HG03135 (cell line): Measurements from ENCODE around the gene ADCY9.
"Not testable (repeated sequence)": the region's sequence is repeated elsewhere in the genome, so short reads cannot be mapped to it uniquely, and the experiment has no call there.

Experiments
- ATAC-seq: cut with Tn5 transposase; IDR thresholded peaks from one replicate; pipeline ENCODE4 v1.9.1; 2021; ENCODE audit warnings: mild to moderate bottlenecking, moderate library complexity; ENCODE audit not compliant: unreplicated experiment

Gene ADCY9

GRCh38 chr16:4116325-4117249, at the start of gene ADCY9:
TSS of gene ADCY9 (minus strand) at chr16:4116442. CDS start at chr16:4115442, 1,000 bp downstream.
- peak; percentile 58 for ATAC-seq

DNA sequence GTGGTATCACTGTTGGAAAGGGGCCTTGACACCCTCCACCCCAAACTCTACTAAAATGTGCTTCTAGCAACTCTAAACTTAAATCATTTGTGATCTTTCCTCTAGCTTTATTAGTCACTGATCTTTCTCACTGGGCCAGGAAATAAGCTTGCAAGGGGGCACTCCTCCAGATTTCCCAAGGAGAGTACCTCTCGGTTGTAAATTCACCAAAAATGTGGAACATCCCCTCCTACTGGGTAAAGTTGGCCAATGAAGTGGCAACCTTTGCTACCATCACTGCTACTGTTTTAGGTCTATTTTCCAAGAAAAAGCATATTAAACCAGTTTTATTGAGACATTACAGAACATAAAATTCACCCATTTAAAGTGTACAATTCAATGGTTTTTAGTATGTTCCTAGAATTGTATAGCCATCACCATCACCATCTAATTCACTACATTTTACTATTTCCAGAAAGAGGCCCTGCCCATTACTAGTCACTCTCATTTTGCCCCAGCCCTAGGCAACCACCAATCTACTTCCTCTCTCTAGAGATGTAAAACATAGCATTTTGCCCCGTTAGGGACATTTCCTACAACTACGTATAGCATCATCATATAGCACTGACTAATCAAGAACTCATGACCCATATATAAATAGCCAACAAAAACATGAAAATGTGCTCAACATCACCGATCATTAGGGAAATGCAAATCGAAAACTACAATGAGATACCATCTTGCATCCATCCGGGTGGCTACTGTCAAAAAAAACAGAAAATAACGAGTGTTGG, 44.6 kb upstream of the ADCY9 start:
- no peak for ATAC-seq

GRCh38 chr16:4159726-4160125, 43.5 kb upstream of the ADCY9 start:
- ATAC-seq: no peak

DNA sequence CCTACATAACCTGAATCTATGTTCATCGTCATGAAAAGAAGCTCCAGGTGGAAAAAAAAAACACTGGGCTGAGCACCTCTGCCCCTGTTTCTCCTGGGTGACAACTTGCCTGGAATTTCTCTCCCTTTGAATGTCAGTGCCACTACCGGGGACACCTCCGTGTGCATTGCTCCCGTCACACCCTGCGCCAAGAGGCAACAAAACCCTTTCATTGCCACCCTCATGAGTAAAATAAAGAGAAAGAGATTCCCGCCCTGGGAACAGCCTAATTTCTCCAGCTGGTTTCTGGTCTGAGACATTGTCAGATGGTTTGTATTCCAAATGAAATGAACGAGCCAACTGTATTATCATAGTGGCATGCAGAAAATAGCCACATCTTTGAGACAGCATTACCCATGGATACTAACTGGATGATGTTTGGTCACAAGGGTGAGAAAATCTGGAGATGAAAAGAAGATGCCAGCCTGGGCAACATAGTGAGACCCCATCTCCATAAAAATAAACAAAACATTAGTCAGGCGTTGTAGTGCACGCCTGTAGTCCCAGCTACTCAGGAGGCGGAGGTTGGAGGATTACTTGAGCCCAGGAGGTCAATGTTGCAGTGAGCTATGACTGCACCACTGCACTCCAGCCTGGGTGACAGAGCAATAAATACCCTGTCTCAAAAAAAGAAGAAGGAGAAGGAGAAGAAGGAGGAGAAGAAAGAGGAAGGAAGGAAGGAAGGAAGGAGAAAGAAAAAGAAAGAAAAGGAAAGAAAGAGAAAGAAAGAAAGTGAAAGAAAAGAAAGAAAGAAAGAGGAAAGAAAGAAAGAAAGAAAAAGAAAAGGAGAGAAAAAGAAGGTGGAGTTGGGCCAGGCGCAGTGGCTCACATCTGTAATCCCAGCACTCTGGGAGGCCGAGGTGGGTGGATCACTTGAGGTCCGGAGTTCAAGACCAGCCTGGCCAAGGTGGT, 42.2 kb upstream of the ADCY9 start:
- ATAC-seq: no peak

GRCh38 chr16:4157376-4157825, 41.2 kb upstream of the ADCY9 start:
- no peak for ATAC-seq

GRCh38 chr16:4156503-4156902, 40.3 kb upstream of the ADCY9 start:
- not testable (repeated sequence) for ATAC-seq

DNA sequence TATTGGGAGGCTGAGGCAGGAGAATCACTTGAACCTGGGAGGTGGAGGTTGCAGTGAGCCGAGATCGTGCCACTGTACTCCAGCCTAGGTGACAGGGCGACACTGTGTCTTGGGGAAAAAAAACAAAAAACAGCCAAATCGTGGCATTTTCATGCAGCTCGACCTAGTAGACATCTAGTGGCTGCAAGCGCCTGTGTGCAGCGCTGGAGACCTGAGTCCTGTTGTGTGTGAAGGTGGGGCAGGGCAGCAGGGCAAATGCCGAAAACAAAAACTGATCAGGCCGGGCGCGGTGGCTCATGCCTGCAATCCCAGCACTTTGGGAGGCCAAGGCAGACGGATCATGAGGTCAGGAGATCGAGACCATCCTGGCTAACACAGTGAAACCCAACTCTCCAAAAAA, 37.1 kb upstream of the ADCY9 start:
- ATAC-seq: not testable (repeated sequence)

GRCh38 chr16:4152267-4152666, 36.0 kb upstream of the ADCY9 start:
- no peak for ATAC-seq

GRCh38 chr16:4147236-4147635, 31.0 kb upstream of the ADCY9 start:
- ATAC-seq: no peak

DNA sequence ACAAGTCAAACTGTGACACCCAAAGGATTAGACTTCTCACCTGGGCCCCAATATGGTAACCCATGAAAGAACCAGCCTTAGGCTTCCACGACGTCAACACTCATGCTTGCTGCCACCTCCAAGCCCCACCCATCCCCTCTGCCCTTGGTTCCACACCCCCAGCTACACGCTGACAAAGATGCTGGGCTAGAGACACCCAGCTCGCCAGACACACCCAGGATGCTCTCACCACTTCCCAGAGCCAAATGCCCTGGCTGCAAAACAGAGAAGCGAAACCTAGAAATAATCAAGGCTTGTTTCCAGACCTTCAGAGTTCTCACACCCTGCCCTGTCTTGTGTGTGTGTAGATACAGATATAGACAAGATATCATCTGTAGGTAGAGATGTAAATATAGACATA, 26.0 kb upstream of the ADCY9 start:
- ATAC-seq: no peak

DNA sequence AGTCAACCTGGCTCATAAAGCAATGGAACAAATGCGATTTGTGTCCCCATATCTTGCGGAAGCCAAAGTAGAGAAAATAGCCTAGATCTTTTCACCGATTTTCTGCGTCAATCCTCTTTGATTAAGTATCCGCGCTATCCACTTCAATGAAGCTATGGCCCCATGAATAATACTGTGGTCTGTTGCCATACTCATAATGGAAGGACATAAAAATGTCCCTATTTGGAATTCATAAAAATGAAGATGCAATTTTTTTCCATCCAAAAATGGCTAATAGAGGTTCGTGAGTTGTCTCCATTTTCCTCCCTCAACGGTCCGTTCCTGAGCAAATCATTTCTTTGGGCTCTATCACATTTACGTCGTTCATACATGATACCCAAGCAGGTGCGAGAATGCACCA, 25.4 kb upstream of the ADCY9 start:
- no peak for ATAC-seq

DNA sequence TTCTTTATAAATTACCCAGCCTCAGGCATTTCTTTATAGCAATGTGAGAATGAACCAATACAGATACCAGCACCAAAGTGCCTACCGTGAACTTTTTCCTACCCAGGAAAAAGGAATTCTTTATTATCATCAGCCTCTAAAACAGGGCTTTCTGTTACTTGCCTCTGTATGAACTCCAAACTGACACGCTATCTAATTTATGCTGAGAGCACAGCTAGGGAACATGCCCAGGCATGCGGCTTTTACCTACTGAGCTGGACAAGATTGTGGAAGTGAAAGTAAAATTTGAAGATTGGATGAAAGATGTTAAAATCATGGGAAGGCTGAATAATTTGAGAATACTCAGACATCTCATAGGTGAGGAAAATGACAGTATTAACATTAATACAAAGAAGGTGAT, 24.4 kb upstream of the ADCY9 start:
- no peak for ATAC-seq

DNA sequence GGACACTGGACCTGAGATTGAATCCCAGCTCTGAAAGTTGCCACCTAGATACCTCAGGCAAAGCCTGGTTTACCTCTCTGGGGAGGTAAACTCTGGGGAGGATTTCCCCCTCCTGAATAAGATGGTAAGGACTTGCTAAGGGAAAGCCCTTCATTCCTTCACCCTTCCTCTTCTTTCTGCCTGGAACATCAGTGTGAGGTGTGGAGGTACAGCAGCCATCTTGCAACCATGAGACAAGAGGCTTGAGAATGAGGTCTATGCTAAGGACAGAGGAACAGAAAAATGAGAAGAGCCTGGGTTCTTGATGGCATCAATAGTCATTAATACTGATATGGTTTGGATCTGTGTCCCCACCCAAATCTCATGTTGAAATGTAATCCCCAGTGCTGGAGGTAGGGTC, 23.7 kb upstream of the ADCY9 start:
- ATAC-seq: no peak

DNA sequence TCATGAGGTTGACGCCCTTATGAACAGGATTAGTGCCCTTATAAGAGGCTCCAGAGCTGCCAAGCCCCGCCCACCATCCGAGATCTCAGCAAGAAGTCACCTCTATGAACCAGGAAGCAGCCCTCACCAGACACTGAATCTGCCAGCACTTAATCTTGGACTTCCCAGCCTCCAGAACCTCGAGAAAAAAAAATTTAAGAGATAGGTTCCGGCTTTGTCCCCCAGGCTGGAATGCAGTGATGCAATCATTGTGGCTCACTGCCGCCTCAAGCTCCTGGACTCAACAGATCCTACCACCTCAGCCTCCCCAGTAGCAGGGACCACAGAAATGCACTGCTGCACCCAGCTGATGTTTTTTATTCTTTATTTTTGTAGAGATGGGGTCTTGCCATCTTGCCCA, 22.5 kb upstream of the ADCY9 start:
- no peak for ATAC-seq

- no peak for ATAC-seq
Measured at GRCh38 chr16:4137438-4137837, 21.2 kb upstream of the ADCY9 start.

- no peak for ATAC-seq
Measured at GRCh38 chr16:4136229-4136813, 20.1 kb upstream of the ADCY9 start.

GRCh38 chr16:4135537-4135936, 19.3 kb upstream of the ADCY9 start:
- no peak for ATAC-seq

GRCh38 chr16:4133897-4134372, 17.7 kb upstream of the ADCY9 start:
- no peak for ATAC-seq

DNA sequence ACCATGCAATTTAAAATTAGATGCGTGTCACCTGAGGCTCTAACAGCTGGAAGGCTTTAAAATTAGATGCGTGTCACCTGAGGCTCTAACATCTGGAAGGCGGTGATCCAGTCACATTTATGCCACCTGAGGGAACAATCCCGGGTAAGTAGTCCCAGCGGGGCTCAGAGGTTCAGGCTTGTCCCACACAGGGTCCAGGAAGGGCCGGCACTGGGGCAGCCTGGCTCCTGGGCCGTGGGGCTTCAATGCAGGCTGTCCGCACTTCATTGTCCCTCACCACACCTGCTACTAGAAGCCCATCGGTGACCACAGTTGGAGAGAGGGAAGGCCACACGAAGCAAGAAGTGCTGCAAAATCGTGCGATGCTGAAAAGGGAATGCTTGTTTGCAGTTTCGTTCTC, 15.4 kb upstream of the ADCY9 start:
- ATAC-seq: no peak
